Hepatocyte (in vitro differentiated cells): ENCODE data around the gene DUOXA2.
A peak's percentile ranks its signal among the peaks of the same experiment; 100 is the strongest.

Experiments
- CTCF ChIP-seq: fragments of 200-600 bp; sonication (generic); IDR thresholded peaks from 2 replicates; pipeline ENCODE4 v1.5.1; 2016; ENCODE audit warnings: antibody characterized with exemption, mild to moderate bottlenecking; ENCODE audit not compliant: poor library complexity
- EZH2 ChIP-seq: fragments of 200-600 bp; sonication (generic); IDR thresholded peaks from 2 replicates; pipeline ENCODE4 v1.6.1; 2016; ENCODE audit warnings: antibody characterized with exemption, mild to moderate bottlenecking, borderline replicate concordance

GRCh38 chr15:45118131-45118588 lies 4.0 kb downstream of the DUOXA2 start:
- peak; percentile 100 for TF ChIP-seq CTCF
- no peak for TF ChIP-seq EZH2
